ENCODE measurements around the gene C5orf58.

C5orf58 gene

GRCh38 chr5:170257370-170257769 lies 24.6 kb downstream of the C5orf58 start:
- Histone ChIP-seq H3K4me1 (ENCODE audit: control insufficient read depth, insufficient read depth, low read length) (0 out of 2 replicates have a peak, but pooled peaks cover 2% of the 10 kb centered on the region), H3K36me3 (ENCODE audit: control insufficient read depth in 2 of 2, insufficient read depth in 1 of 2, low read length in 2 of 2) (no peaks in the 10 kb centered on the region), H3K4me3 (ENCODE audit: low read depth, low read length) (no peak overlapping the region), H3K27ac (ENCODE audit: extremely low read depth, low read depth, low read length) (no peak overlapping the region), H3K9me3 (ENCODE audit: control insufficient read depth, insufficient read depth, low read depth, low read length) (no peaks in the 10 kb centered on the region)
- ChIA-PET POLR2A (no interaction called here), CTCF (interaction anchor here (0.6 to 4.7 kb wide), 4 partner anchors 10 to 487 kb away, joined by 3 to 34 read pairs (median 3); no protein-coding TSS in a partner anchor)
- no peak for TF ChIP-seq ZNF26 (tag by site-specific recombination; IDR thresholded peaks at IDR 0.05)
- TF ChIP-seq, protein P1, sequence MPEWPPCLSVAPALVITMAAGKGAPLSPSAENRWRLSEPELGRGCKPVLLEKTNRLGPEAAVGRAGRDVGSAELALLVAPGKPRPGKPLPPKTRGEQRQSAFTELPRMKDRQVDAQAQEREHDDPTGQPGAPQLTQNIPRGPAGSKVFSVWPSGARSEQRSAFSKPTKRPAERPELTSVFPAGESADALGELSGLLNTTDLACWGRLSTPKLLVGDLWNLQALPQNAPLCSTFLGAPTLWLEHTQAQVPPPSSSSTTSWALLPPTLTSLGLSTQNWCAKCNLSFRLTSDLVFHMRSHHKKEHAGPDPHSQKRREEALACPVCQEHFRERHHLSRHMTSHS (tag by site-specific recombination; IDR thresholded peaks at IDR 0.05): no peak
- TF ChIP-seq PRDM1 (tag by site-specific recombination; IDR thresholded peaks at IDR 0.05): no peak
- no peak for TF ChIP-seq ZNF341 (tag by site-specific recombination; IDR thresholded peaks at IDR 0.05; ENCODE audit: low read depth)
- TF ChIP-seq ZNF571 (tag by site-specific recombination; IDR thresholded peaks at IDR 0.05): no peak
- TF ChIP-seq, protein P2, sequence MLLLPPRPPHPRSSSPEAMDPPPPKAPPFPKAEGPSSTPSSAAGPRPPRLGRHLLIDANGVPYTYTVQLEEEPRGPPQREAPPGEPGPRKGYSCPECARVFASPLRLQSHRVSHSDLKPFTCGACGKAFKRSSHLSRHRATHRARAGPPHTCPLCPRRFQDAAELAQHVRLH (tag by site-specific recombination; IDR thresholded peaks at IDR 0.05): no peak
- no peak for TF ChIP-seq ZNF514 (tag by site-specific recombination; IDR thresholded peaks at IDR 0.05)
- TF ChIP-seq, protein P3, sequence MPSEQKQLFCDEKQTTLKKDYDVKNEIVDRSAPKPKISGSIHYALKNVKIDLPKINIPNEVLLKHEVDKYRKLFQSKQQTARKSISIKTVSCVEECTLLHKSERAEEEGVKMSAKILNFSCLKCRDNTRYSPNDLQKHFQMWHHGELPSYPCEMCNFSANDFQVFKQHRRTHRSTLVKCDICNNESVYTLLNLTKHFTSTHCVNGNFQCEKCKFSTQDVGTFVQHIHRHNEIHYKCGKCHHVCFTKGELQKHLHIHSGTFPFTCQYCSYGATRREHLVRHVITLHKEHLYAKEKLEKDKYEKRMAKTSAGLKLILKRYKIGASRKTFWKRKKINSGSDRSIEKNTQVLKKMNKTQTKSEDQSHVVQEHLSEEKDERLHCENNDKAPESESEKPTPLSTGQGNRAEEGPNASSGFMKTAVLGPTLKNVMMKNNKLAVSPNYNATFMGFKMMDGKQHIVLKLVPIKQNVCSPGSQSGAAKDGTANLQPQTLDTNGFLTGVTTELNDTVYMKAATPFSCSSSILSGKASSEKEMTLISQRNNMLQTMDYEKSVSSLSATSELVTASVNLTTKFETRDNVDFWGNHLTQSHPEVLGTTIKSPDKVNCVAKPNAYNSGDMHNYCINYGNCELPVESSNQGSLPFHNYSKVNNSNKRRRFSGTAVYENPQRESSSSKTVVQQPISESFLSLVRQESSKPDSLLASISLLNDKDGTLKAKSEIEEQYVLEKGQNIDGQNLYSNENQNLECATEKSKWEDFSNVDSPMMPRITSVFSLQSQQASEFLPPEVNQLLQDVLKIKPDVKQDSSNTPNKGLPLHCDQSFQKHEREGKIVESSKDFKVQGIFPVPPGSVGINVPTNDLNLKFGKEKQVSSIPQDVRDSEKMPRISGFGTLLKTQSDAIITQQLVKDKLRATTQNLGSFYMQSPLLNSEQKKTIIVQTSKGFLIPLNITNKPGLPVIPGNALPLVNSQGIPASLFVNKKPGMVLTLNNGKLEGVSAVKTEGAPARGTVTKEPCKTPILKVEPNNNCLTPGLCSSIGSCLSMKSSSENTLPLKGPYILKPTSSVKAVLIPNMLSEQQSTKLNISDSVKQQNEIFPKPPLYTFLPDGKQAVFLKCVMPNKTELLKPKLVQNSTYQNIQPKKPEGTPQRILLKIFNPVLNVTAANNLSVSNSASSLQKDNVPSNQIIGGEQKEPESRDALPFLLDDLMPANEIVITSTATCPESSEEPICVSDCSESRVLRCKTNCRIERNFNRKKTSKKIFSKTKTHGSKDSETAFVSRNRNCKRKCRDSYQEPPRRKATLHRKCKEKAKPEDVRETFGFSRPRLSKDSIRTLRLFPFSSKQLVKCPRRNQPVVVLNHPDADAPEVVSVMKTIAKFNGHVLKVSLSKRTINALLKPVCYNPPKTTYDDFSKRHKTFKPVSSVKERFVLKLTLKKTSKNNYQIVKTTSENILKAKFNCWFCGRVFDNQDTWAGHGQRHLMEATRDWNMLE (tag by site-specific recombination; conservative IDR thresholded peaks at IDR 0.05; ENCODE audit: low read depth): no peak
- TF ChIP-seq ZSCAN5A (tag by site-specific recombination; IDR thresholded peaks at IDR 0.05): no peak
- TF ChIP-seq ZNF664 (tag by site-specific recombination; IDR thresholded peaks at IDR 0.05): no peak
- TF ChIP-seq ZBTB21 (tag by site-specific recombination; IDR thresholded peaks at IDR 0.05): no peak
- no peak for TF ChIP-seq ZNF23 (tag by site-specific recombination; IDR thresholded peaks at IDR 0.05; ENCODE audit: borderline replicate concordance)
- TF ChIP-seq ZNF629 (tag by site-specific recombination; IDR thresholded peaks at IDR 0.05): no peak
- no peak for TF ChIP-seq ZNF18 (tag by site-specific recombination; IDR thresholded peaks at IDR 0.05)
- no peak for TF ChIP-seq KLF1 (tag by site-specific recombination; IDR thresholded peaks at IDR 0.05)
- no peak for TF ChIP-seq ZNF184 (tag by site-specific recombination; IDR thresholded peaks at IDR 0.05)
